GM10248 (cell line): ENCODE data around the gene GLRX.

Experiments
- CTCF ChIA-PET: fragments of 300-600 bp; sonication (Branson Sonifier 250); formaldehyde crosslinking; extraction: SDS; loops from one replicate; lab custom pipeline; 2021; ENCODE audit warnings: antibody characterized with exemption; lab: Yijun Ruan, JAX
- POLR2A ChIA-PET: fragments of 350-650 bp; sonication (Branson Sonifier 250); formaldehyde crosslinking; extraction: SDS; loops from one replicate; lab custom pipeline; 2020; ENCODE audit warnings: antibody characterized with exemption; lab: Yijun Ruan, JAX
- DNase-seq: peaks from one replicate; pipeline ENCODE4 v3.0.0; 2012; ENCODE audit errors: extremely low spot score
- CTCF ChIP-seq: IDR thresholded peaks from 2 replicates; pipeline ENCODE4 v1.5.1; 2012; ENCODE audit warnings: mild to moderate bottlenecking, low read depth; ENCODE audit errors: extremely low read depth, missing control alignments, control extremely low read depth

Gene GLRX

GRCh38 chr5:95798545-95798944 lies 24.0 kb downstream of the GLRX start:
- CTCF ChIA-PET, result interaction anchor here (0.8 to 1.3 kb wide), 2 partner anchors 17 to 34 kb away, joined by 3 read pairs; no protein-coding TSS in a partner anchor
- no peak for TF ChIP-seq CTCF
- no peak for DNase-seq
- POLR2A ChIA-PET, result no interaction called here

DNA sequence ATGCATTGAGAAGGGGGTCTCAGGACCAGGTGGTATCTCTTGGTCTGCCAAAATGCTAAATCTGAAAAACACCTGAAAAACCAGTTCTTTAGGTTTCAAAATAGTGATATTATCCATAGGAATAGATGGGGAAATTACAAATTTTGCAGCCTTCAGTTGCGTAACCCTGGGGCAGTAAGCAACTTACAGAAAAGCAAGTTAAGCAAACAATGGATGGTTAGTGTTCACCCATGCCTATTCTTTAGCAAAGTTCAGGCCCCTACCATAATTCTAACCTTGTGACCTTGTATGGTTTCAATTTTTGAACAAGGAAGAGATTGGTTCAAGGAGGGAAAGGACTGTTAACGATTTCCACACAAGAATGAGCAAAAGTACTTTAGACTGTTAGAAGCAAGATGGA lies 24.5 kb downstream of the GLRX start:
- DNase-seq, result no peak
- ChIA-PET POLR2A (no interaction called here), CTCF (interaction anchor here (1.4 to 2.9 kb wide), 3 partner anchors 10 to 49 kb away, joined by 4 to 14 read pairs (median 8); no protein-coding TSS in a partner anchor)
- no peak for TF ChIP-seq CTCF

- ChIA-PET POLR2A (no interaction called here), CTCF (interaction anchor here (0.6 to 2.9 kb wide), 4 partner anchors 11 to 133 kb away, joined by 3 to 14 read pairs (median 6); no protein-coding TSS in a partner anchor)
- DNase-seq, result no peak
- TF ChIP-seq CTCF, result no peak
Observed at GRCh38 chr5:95797301-95797700, 25.2 kb downstream of the GLRX start.

DNA sequence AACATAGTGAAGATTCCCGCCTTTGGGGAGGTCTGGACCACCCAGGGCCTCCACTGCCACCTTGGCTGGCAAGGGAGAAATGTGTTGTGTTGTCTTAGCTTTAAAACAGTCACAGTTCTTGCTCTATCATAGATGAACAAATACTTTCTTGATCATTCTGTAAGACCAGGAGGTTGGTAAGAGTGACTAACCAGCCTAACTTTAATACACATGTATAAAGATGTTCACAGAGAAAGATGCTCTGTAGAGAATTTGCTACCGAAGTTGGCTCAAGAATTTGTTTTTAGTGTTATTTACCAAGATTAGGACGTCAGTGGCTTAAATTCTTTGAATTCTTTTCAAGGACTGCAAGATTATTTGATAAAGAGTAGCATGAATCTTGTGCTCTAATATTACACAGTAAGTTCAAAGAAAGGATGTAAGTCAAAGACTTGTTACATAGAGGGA lies 28.4 kb downstream of the GLRX start:
- CTCF ChIA-PET, result interaction anchor here (1.8 to 19.5 kb wide), 3 partner anchors 12 to 52 kb away, joined by 4 to 561 read pairs (median 50); no protein-coding TSS in a partner anchor
- DNase-seq, result no peak
- POLR2A ChIA-PET, result no interaction called here
- no peak for TF ChIP-seq CTCF

- CTCF ChIA-PET, result interaction anchor here (1.2 to 19.5 kb wide), 6 partner anchors 10 to 145 kb away, joined by 3 to 561 read pairs (median 4); partner anchors contain the start of gene RFESD
- POLR2A ChIA-PET, result no interaction called here
- no peak for DNase-seq
- TF ChIP-seq CTCF, result no peak
Observed at GRCh38 chr5:95791751-95792150, 30.8 kb downstream of the GLRX start.

GRCh38 chr5:95788493-95788892 lies 34.0 kb downstream of the GLRX start:
- DNase-seq, result no peak
- no peak for TF ChIP-seq CTCF
- ChIA-PET POLR2A (no interaction called here), CTCF (interaction anchor here (1.2 to 19.5 kb wide), 6 partner anchors 7 to 124 kb away, joined by 3 to 561 read pairs (median 5); no protein-coding TSS in a partner anchor)
